Body of pancreas (tissue), 4 donors: Measurements from ENCODE around the gene ZC3H12D.

Source experiments
- CTCF ChIP-seq, 7 experiments: fragments of 450-650 bp in 4 of 7; fragments of 200-600 bp in 3 of 7; sonication (generic) in 3 of 7; IDR thresholded peaks; one replicate each; pipeline ENCODE4 v1.5.1; 2016 to 2019; ENCODE audit warnings: antibody characterized with exemption in 7 of 7
- POLR2A ChIP-seq, 3 donors: fragments of 450-650 bp; IDR thresholded peaks; one replicate each; pipeline ENCODE4 v1.6.1; 2016; ENCODE audit warnings: antibody characterized with exemption in 3 of 3, mild to moderate bottlenecking in 2 of 3

- TF ChIP-seq CTCF (IDR thresholded peaks at IDR 0.05): no peak
- TF ChIP-seq POLR2A (IDR thresholded peaks at IDR 0.05): no peak
These were observed 5.2 kb upstream of the ZC3H12D start for GRCh38 chr6:149489967-149490366.
